Endothelial cell of umbilical vein (primary cell): ENCODE measurements around the gene MITF. TPM values are rescaled to one million over a fixed set of nuclear protein-coding genes. Genes with fewer than 3 reads are reported as not detected.

Source experiments
- BruUV-seq: library from RNA; stranded (reverse); fragments of 400-500 nt; replicated peaks from 2 replicates; lab custom pipeline; 2021; lab: Mats Ljungman, UMichigan
- CTCF ChIA-PET: fragments of 300-600, 350-600 bp; sonication (Branson Sonifier 250); formaldehyde crosslinking; loops from one replicate; lab custom pipeline; 2021; ENCODE audit warnings: antibody characterized with exemption, inconsistent platforms; lab: Charles Lee
- POLR2A ChIA-PET: fragments of 300-600, 350-600 bp; sonication (Branson Sonifier 250); formaldehyde crosslinking; loops from one replicate; lab custom pipeline; 2021; ENCODE audit warnings: antibody characterized with exemption, inconsistent platforms; lab: Charles Lee
- DNase-seq: peaks from one replicate; pipeline ENCODE4 v3.0.0-alpha.2; 2011; ENCODE audit warnings: low read depth, low spot score
- FAIRE-seq: peaks from 2 replicates; lab custom pipeline; 2011; peaks lifted over from hg19 to GRCh38; lab: Jason Lieb, UNC
- H2AFZ ChIP-seq: 2 replicates; pipeline ENCODE4 v1.6.0; 2012; ENCODE audit warnings: low read depth, low read length, control low read depth, inconsistent platforms
- H3K27ac ChIP-seq: 2 replicates; pipeline ENCODE4 v1.5.1; 2011; ENCODE audit warnings: low read depth, mild to moderate bottlenecking, control low read depth, low read length, moderate library complexity; ENCODE audit not compliant: insufficient read depth
- H3K27me3 ChIP-seq, 2 experiments: 2 replicates each; pipeline versions ENCODE4 v1.6.0 to v1.6.1; 2011; ENCODE audit warnings: low read length in 2 of 2, mixed read lengths in 1 of 2; ENCODE audit not compliant: control insufficient read depth in 2 of 2, insufficient read depth in 2 of 2
- H3K36me3 ChIP-seq, 2 experiments: 2 replicates in 1 of 2; 3 replicates in 1 of 2; pipeline ENCODE4 v1.5.1; 2011; ENCODE audit warnings: low read length in 2 of 2, mild to moderate bottlenecking in 1 of 2, moderate library complexity in 1 of 2; ENCODE audit not compliant: control insufficient read depth in 2 of 2, insufficient read depth in 2 of 2; ENCODE audit errors: extremely low read depth in 1 of 2
- H3K4me1 ChIP-seq: 3 replicates; pipeline ENCODE4 v1.5.1; 2011; ENCODE audit warnings: mild to moderate bottlenecking, low read length; ENCODE audit not compliant: control insufficient read depth, insufficient read depth; ENCODE audit errors: extremely low read depth
- H3K4me2 ChIP-seq: 2 replicates; pipeline ENCODE4 v1.6.1; 2011; ENCODE audit warnings: low read length, control low read depth, mixed read lengths; ENCODE audit not compliant: insufficient read depth
- H3K4me3 ChIP-seq, 3 experiments: fragments of 200-600 bp in 1 of 3; sonication (generic), shearing (Covaris generic) in 1 of 3; replicated peaks in 1 of 3; 2 replicates each; pipeline ENCODE4 v1.5.1; 2011 to 2016; ENCODE audit warnings: control low read depth in 3 of 3, low read length in 3 of 3, mild to moderate bottlenecking in 2 of 3, inconsistent platforms in 1 of 3, low read depth in 1 of 3, moderate library complexity in 1 of 3; ENCODE audit not compliant: insufficient read depth in 1 of 3
- H3K79me2 ChIP-seq: 2 replicates; pipeline ENCODE4 v1.6.0; 2012; ENCODE audit warnings: low read length, inconsistent platforms; ENCODE audit not compliant: control insufficient read depth, insufficient read depth
- H3K9ac ChIP-seq: replicated peaks from 2 replicates; pipeline ENCODE3; 2011; ENCODE audit warnings: low read length, control low read depth; ENCODE audit not compliant: insufficient read depth; ENCODE audit errors: extremely low read depth
- H3K9me1 ChIP-seq: replicated peaks from 3 replicates; pipeline ENCODE4 v1.6.0; 2011; ENCODE audit warnings: mild to moderate bottlenecking, low read length; ENCODE audit not compliant: control insufficient read depth, insufficient read depth; ENCODE audit errors: extremely low read depth
- H3K9me3 ChIP-seq: replicated peaks from 2 replicates; pipeline ENCODE4 v1.5.1; 2012; ENCODE audit warnings: low read length, inconsistent platforms; ENCODE audit not compliant: control insufficient read depth, insufficient read depth
- H4K20me1 ChIP-seq: replicated peaks from 2 replicates; pipeline ENCODE3; 2011; ENCODE audit warnings: mild to moderate bottlenecking, low read length; ENCODE audit not compliant: control insufficient read depth, insufficient read depth; ENCODE audit errors: extremely low read depth
- CTCF ChIP-seq, 2 donors: IDR thresholded peaks; 1 replicate in 1 of 2; 2 replicates in 1 of 2; pipeline ENCODE4 v1.5.1; 2011; ENCODE audit warnings: low read length in 2 of 2, mild to moderate bottlenecking in 2 of 2, moderate library complexity in 2 of 2, control low read depth in 1 of 2, inconsistent platforms in 1 of 2, low read depth in 1 of 2; ENCODE audit not compliant: insufficient read depth in 1 of 2; ENCODE audit errors: extremely low read depth in 1 of 2
- EZH2 ChIP-seq: IDR thresholded peaks from 2 replicates; pipeline ENCODE4 v1.6.1; 2012; ENCODE audit warnings: borderline replicate concordance, low read depth, mild to moderate bottlenecking, moderate library complexity, low read length, inconsistent platforms; ENCODE audit not compliant: severe bottlenecking
- FOS ChIP-seq: IDR thresholded peaks from 2 replicates; pipeline ENCODE4 v1.6.1; 2011; ENCODE audit warnings: mild to moderate bottlenecking, low read length, moderate library complexity, borderline replicate concordance; ENCODE audit not compliant: insufficient read depth
- GATA2 ChIP-seq: IDR thresholded peaks from 2 replicates; pipeline ENCODE4 v1.7.0; 2011; ENCODE audit warnings: low read depth, mild to moderate bottlenecking, moderate library complexity, mixed read lengths, low read length; ENCODE audit not compliant: insufficient read length, insufficient read depth
- JUN ChIP-seq: IDR thresholded peaks from 2 replicates; pipeline ENCODE4 v1.6.1; 2011; ENCODE audit warnings: borderline replicate concordance, low read depth; ENCODE audit not compliant: insufficient read length, insufficient read depth
- MAX ChIP-seq: IDR thresholded peaks from 2 replicates; pipeline ENCODE4 v1.6.1; 2011; ENCODE audit not compliant: insufficient read depth, insufficient read length
- MYC ChIP-seq: IDR thresholded peaks from one replicate; pipeline ENCODE4 v1.6.1; 2011; ENCODE audit warnings: mild to moderate bottlenecking, low read depth, low read length
- POLR2A ChIP-seq: IDR thresholded peaks from 2 replicates; pipeline ENCODE4 v1.6.1; 2012; ENCODE audit warnings: low read depth, mild to moderate bottlenecking, control low read depth, low read length
- POLR2AphosphoS5 ChIP-seq: IDR thresholded peaks from 2 replicates; pipeline ENCODE4 v1.6.1; 2012; ENCODE audit warnings: low read depth, mild to moderate bottlenecking, control low read depth, low read length, moderate library complexity; ENCODE audit not compliant: insufficient read depth
- dilution Hi-C: fragments of 300-500 bp; cut with MboI; formaldehyde crosslinking; loops from one replicate; pipeline ENCODE4 v1.15.0; 2019; ENCODE audit warnings: low sequenced_read_pairs; ENCODE audit not compliant: extremely low pct_ligation_motif_present
- intact Hi-C: fragments of 100-400 bp; cut with micrococcal nuclease; formaldehyde crosslinking; loops from one replicate; pipeline ENCODE4 v1.10.0; 2022
- polyA plus RNA-seq, 4 experiments: library from polyadenylated mRNA; depleted of rRNA in 3 of 4; stranded (reverse) in 3 of 4; unstranded in 1 of 4; fragments of >200 nt; gene quantifications; 2 replicates each; pipeline versions ENCODE4 v1.2.1 to v1.2.3, GENCODE V29; 2011 to 2012; ENCODE audit warnings: missing spikeins in 1 of 4
- total RNA-seq: library from RNA; stranded (reverse); gene quantifications from 2 replicates; pipeline ENCODE4 v1.2.3, GENCODE V29; 2021

Gene MITF
- total and polyA plus RNA-seq, 2 donors (not counting 3 experiments of a cell fraction or from before 2014, with no cell fraction given) = 1.6 to 2.5 TPM

GRCh38 chr3:69817988-69818387 lies 78.7 kb downstream of the MITF start:
- Histone ChIP-seq H3K4me3 (no peak overlapping the region), H3K9ac (no peak overlapping the region), H3K4me2 (no peak overlapping the region), H3K9me3 (no peaks in the 10 kb centered on the region), H3K27ac (no peak overlapping the region), H4K20me1 (no peaks in the 10 kb centered on the region), H3K36me3 (no peaks in the 10 kb centered on the region), H3K27me3 (no peaks in the 10 kb centered on the region), H3K4me1 (peaks cover 6% of the 10 kb centered on the region), H3K9me1 (no peaks in the 10 kb centered on the region), H3K79me2 (no peaks in the 10 kb centered on the region), H2AFZ (no peak overlapping the region)
- POLR2A ChIA-PET = no interaction called here
- dilution Hi-C loops = no loop called here
- BruUV-seq = no TSS peak
- intact Hi-C loops = no loop called here
- no peak for TF ChIP-seq MYC
- DNase-seq (no peak), FAIRE-seq (no peak)
- CTCF ChIA-PET = no interaction called here

GRCh38 chr3:69819282-69819681 lies 80.0 kb downstream of the MITF start:
- H3K9me1 ChIP-seq = no peaks in the 10 kb centered on the region
- no peaks in the 10 kb centered on the region for H3K4me1 ChIP-seq
- no peak overlapping the region for H3K4me2 ChIP-seq
- no TSS peak for BruUV-seq
- intact Hi-C loops (no loop called here), dilution Hi-C loops (no loop called here)
- no peak for TF ChIP-seq EZH2
- no peak for TF ChIP-seq MYC
- TF ChIP-seq POLR2AphosphoS5 = no peak
- no peak for TF ChIP-seq CTCF (IDR thresholded peaks at IDR 0.05; ENCODE audit: extremely low read depth in 1 of 2, insufficient read depth in 1 of 2, low read depth in 1 of 2, low read length in 2 of 2)
- no peak for TF ChIP-seq POLR2A
- no peak for TF ChIP-seq FOS
- TF ChIP-seq GATA2 = no peak
- TF ChIP-seq JUN = no peak
- TF ChIP-seq MAX = no peak
- no peak overlapping the region for H2AFZ ChIP-seq
- FAIRE-seq (no peak), DNase-seq (no peak)
- no peaks in the 10 kb centered on the region for H3K79me2 ChIP-seq
- no peaks in the 10 kb centered on the region for H3K36me3 ChIP-seq
- ChIA-PET POLR2A (no interaction called here), CTCF (interaction anchor here (0.8 to 1.5 kb wide), 2 partner anchors 13 to 17 kb away, joined by 3 to 4 read pairs; no protein-coding TSS in a partner anchor)
- no peak overlapping the region for H3K27ac ChIP-seq
- no peaks in the 10 kb centered on the region for H3K9me3 ChIP-seq
- no peak overlapping the region for H3K4me3 ChIP-seq
- H4K20me1 ChIP-seq = no peaks in the 10 kb centered on the region
- H3K9ac ChIP-seq = no peak overlapping the region
- H3K27me3 ChIP-seq = no peaks in the 10 kb centered on the region
